Activated T-cell treated with anti-CD3 and anti-CD28 coated beads for 48 hours (primary cell): ENCODE data around the gene CFAP90.

ENCODE experiments used
- DNase-seq: peaks from one replicate; pipeline ENCODE4 v3.0.0-alpha.2; 2020; ENCODE audit warnings: low read depth

Gene CFAP90

DNA sequence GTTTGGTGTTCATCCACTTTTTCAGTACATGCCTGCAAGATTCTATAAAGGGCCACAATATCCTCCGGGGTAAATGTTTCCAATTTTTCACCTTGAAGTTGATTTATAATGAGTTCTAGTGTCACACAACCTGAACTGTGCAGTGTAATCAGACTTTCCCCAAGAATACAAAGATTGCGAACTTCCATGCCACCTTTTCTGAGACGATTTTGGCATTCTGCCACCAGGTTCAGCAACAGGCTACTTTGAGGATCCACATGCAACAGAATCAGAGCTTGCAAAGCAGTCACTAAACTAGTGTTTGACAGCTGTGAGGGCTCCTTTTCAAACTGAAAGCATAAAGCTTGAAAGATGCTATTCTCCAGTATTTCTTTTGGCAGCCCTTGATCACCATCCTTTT lies 16.3 kb upstream of the CFAP90 start:
- no peak for DNase-seq

GRCh38 chr5:7866196-7866595 lies 15.3 kb upstream of the CFAP90 start:
- no peak for DNase-seq

GRCh38 chr5:7857926-7858632 lies 7.1 kb upstream of the CFAP90 start:
- no peak for DNase-seq

- no peak for DNase-seq
Measured at GRCh38 chr5:7857361-7857760, 6.4 kb upstream of the CFAP90 start.

DNA sequence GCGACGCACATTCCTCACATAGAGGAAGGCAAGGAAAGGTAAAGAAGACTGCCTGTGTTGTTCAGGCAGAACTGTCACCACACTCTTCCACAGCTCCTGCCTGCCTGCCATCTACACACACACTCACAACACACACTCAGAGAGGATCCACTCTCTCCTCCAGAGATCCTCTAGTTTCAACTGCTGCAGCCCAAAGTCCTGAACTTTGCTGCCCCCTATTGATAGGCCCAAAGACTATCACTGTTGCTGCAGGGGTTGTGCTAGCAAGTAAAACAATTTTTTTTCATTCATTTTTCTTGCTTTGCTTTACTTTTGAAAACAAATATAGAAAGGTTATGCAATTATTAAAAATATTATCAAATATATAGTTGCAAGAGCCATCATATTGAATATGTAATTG lies 5.9 kb upstream of the CFAP90 start:
- DNase-seq, result no peak

DNA sequence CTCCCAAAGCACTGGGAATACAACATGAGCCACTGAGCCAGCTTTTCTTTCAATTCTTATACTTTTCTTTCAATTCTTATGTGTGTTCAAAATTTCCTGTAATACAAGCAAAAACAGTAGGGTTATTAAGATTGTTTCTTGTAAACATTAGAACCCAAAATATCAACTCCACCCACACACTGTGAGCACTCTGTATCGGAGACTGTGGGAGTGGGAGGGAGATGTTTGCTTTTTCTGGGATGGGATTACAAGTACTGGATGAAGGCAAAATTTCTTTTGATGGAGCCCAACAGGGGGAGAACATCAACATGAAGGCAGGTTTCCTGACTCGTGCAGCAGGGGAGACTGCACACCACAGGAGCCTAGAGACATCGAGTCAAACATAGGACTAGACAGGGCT lies 4.7 kb upstream of the CFAP90 start:
- DNase-seq, result no peak

GRCh38 chr5:7852988-7853387 lies 2.1 kb upstream of the CFAP90 start:
- no peak for DNase-seq

- DNase-seq, result no peak
Measured at GRCh38 chr5:7852542-7852941, 1.6 kb upstream of the CFAP90 start.

GRCh38 chr5:7851617-7852289 lies 820 bp upstream of the CFAP90 start:
- no peak for DNase-seq

- no peak for DNase-seq
Measured at GRCh38 chr5:7851240-7851592, 283 bp upstream of the CFAP90 start.

DNA sequence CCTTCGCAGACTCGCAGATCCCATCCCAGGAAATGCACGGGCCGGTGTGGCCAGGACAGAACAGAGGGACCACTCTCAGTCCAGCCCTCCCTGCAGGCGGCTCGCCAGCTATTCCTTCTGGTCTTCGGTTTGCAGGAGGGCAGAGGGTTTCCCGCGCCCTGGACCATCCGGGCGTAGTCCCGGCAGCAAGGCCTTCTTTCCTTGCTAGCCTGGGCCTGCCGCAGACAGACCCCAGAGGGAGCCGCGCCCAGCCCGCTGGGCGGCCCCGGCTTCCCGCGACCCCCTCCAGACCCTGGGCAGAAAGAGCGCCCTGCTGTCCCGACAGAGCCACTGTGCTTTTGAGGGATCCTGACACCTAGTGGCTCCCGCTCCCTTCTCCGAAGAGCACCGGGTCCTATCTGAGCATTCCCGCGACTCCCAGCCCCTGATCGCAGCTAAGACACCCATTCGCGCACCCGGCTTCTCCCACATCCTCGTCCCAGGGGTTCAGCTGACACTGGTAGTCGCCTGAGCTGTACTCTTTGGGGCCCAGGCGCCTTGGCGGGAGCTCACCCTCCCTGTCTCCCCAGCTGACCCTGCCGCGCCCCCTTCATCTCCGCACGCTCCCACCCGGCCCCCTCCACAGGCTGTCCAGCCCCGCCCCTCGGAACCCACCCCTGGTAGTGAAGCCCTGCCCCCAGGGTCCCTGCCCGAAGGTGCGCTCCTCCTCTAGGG lies 1.1 kb downstream of the CFAP90 start:
- DNase-seq, result no peak

DNA sequence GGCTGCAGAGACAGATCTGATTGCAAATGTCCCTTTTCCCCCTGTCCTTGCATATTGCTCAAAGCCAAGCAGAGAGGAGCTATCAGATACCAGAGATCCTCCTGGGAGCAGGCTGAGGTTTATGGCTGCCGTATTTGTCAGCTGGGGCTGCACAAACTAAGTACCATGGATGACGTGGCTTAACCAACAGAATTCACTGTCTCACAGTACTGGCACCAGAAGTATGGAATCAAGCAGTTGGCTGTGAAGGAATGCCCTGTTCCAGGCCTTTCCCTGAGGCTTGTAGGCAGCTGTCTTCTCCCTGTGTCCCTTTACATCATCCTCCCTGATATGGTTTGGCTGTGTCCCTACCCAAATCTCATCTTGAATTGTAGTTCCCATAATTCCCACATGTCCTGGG lies 2.6 kb downstream of the CFAP90 start:
- DNase-seq, result no peak

- no peak for DNase-seq
Measured at GRCh38 chr5:7846327-7846726, 4.6 kb downstream of the CFAP90 start.

- no peak for DNase-seq
Measured at GRCh38 chr5:7845557-7845956, 5.4 kb downstream of the CFAP90 start.

DNA sequence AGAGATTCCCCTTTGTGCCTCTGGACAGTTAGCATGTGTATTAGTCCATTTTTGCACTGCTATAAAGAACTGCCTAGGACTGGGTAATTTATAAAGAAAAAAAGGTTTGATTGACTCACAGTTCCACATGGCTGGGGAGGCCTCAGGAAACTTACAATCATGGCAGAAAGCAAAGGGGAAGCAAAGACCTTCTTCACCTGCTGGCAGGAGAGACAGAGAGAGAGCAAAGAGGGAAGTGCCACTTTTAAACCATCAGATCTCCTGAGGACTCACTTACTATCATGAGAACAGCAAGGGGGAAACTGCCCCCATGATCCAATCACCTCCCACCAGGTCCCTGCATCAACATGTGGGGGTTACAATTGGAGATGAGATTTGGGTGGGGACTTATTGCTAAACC lies 6.0 kb downstream of the CFAP90 start:
- DNase-seq, result no peak

DNA sequence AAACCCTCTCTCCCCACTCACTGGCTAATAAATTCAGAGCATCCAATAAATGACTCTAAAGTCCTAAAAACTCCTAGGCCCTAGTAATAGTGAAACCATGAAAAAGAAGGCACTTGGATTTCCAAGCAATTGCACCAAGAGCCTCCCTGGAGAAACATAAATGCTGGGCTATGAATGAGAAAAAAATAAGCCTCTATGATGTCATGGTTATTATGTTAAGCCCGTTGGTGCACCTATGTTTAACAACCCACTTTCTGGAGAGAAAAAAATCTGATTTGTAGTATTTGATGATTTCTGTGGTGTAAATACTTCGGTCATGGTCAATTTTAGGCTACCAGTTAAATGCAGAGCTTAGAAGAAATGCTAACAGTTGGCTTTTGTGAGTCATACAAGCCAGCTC lies 8.4 kb downstream of the CFAP90 start:
- DNase-seq, result no peak

- DNase-seq, result no peak
Measured at GRCh38 chr5:7837403-7837802, 13.5 kb downstream of the CFAP90 start.

DNA sequence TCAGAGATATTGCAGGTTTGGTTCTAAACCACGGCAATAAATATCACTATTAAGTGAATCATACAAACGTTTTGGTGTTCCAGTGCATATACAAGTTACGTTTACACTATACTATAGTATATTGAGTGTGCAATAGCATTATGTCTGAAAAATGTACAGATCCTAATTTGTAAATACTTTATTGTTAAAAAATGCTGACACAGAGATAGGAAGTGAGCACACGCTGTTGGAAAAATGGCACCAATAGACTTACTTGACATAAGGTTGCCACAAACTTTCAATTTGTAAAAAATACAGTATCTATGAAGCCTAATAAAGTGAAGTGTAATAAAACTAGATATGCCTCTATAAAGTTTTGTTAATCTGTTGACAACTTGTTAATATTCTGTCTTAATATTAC lies 16.0 kb downstream of the CFAP90 start:
- DNase-seq, result no peak

- DNase-seq, result no peak
Measured at GRCh38 chr5:7828269-7828668, 22.7 kb downstream of the CFAP90 start.

- DNase-seq, result no peak
Measured at GRCh38 chr5:7827610-7828009, 23.3 kb downstream of the CFAP90 start.

DNA sequence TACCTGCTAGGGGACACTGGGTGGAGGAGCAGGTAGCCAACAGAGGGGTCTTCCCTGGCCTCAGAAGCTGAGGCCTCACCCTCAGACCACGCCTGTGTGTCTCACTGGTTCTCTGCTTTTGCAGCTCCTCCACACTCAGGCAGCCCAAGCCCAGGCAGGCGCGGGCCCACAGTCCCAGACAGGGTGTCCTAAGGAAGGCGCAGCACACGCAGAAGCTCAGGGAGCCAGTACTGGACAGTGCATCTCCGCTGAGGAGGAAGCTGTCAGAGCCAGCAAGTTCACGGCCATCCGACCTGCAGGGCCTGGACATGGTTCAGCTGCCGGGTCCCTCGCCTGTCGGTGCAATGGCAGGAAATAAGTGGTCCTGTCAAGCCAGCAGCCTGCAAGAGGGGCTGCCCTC lies 25.3 kb downstream of the CFAP90 start:
- DNase-seq, result no peak

GRCh38 chr5:7824995-7825394 lies 25.9 kb downstream of the CFAP90 start:
- no peak for DNase-seq

- DNase-seq, result no peak
Measured at GRCh38 chr5:7823594-7823993, 27.3 kb downstream of the CFAP90 start.

GRCh38 chr5:7822449-7822848 lies 28.5 kb downstream of the CFAP90 start:
- no peak for DNase-seq
